OCI-LY7 (cell line): ENCODE data around the gene AGO1. TPM values are rescaled to one million over a fixed set of nuclear protein-coding genes. Genes with fewer than 3 reads are reported as not detected.

ENCODE experiments used
- BruUV-seq: library from RNA; stranded (reverse); fragments of 400-500 nt; replicated peaks from 2 replicates; lab custom pipeline; 2021; lab: Mats Ljungman, UMichigan
- CTCF ChIA-PET: fragments of 300-600 bp; sonication (Branson Sonifier 250); formaldehyde crosslinking; loops from one replicate; lab custom pipeline; 2022; ENCODE audit warnings: antibody characterized with exemption; ENCODE audit not compliant: unreplicated experiment; lab: Charles Lee
- POLR2A ChIA-PET: fragments of 300-600 bp; sonication (Branson Sonifier 250); formaldehyde crosslinking; loops from one replicate; lab custom pipeline; 2022; ENCODE audit warnings: antibody characterized with exemption; lab: Charles Lee
- DNase-seq: peaks from one replicate; pipeline ENCODE4 v3.0.0-alpha.2; 2015; ENCODE audit warnings: low spot score
- H2AFZ ChIP-seq: fragments of 200-600 bp; sonication (generic), shearing (Covaris generic); 2 replicates; pipeline ENCODE4 v1.6.1; 2014; ENCODE audit warnings: mild to moderate bottlenecking, antibody characterized with exemption, low read length, moderate library complexity
- H3K27ac ChIP-seq: fragments of 200-600 bp; sonication (generic); 2 replicates; pipeline ENCODE4 v1.5.1; 2014; ENCODE audit warnings: mixed run types, low read depth, mild to moderate bottlenecking, moderate library complexity, low read length, inconsistent platforms; ENCODE audit not compliant: poor library complexity, severe bottlenecking
- H3K36me3 ChIP-seq: fragments of 200-600 bp; sonication (generic); 2 replicates; pipeline ENCODE4 v1.6.1; 2014; ENCODE audit warnings: mild to moderate bottlenecking, antibody characterized with exemption, low read length, moderate library complexity, mixed read lengths; ENCODE audit not compliant: insufficient read depth
- H3K4me1 ChIP-seq: fragments of 200-600 bp; sonication (generic); 2 replicates; pipeline ENCODE4 v1.5.1; 2014; ENCODE audit warnings: mild to moderate bottlenecking, low read length; ENCODE audit not compliant: insufficient read depth, poor library complexity, severe bottlenecking
- H3K4me2 ChIP-seq: fragments of 200-600 bp; sonication (generic); 2 replicates; pipeline ENCODE4 v1.6.1; 2014; ENCODE audit warnings: mild to moderate bottlenecking, low read length
- H3K4me3 ChIP-seq: fragments of 200-600 bp; sonication (generic); 2 replicates; pipeline ENCODE4 v1.5.1; 2014; ENCODE audit warnings: mild to moderate bottlenecking, low read depth, low read length; ENCODE audit not compliant: poor library complexity, severe bottlenecking
- H3K79me2 ChIP-seq: fragments of 200-600 bp; sonication (generic); 2 replicates; pipeline ENCODE4 v1.6.1; 2016; ENCODE audit warnings: low read depth, mild to moderate bottlenecking, low read length, moderate library complexity, mixed read lengths; ENCODE audit not compliant: insufficient read depth
- H3K9me2 ChIP-seq: fragments of 200-600 bp; sonication (generic); 2 replicates; pipeline ENCODE4 v1.6.1; 2016; ENCODE audit warnings: mild to moderate bottlenecking, low read length, mixed read lengths; ENCODE audit not compliant: insufficient read depth
- H3K9me3 ChIP-seq: fragments of 200-600 bp; sonication (generic); 2 replicates; pipeline ENCODE4 v1.6.1; 2014; ENCODE audit warnings: mild to moderate bottlenecking, mixed run types, low read length, mixed read lengths
- H4K20me1 ChIP-seq: fragments of 200-600 bp; sonication (generic); 2 replicates; pipeline ENCODE4 v1.6.1; 2014; ENCODE audit warnings: mild to moderate bottlenecking, antibody characterized with exemption, low read length, moderate library complexity, mixed read lengths; ENCODE audit not compliant: insufficient read depth
- CTCF ChIP-seq: fragments of 200-600 bp; sonication (generic); conservative IDR thresholded peaks from 2 replicates; pipeline ENCODE4 v1.5.1; 2014; ENCODE audit warnings: mild to moderate bottlenecking, antibody characterized with exemption, low read length, moderate library complexity, mixed read lengths
- EZH2phosphoT487 ChIP-seq: fragments of 200-600 bp; sonication (generic); IDR thresholded peaks from 2 replicates; pipeline ENCODE4 v1.6.1; 2018; ENCODE audit warnings: low read depth, borderline replicate concordance, mild to moderate bottlenecking, mixed run types, antibody characterized with exemption, low read length, moderate library complexity, mixed read lengths
- intact Hi-C: fragments of 100-400 bp; cut with micrococcal nuclease; formaldehyde crosslinking; loops from one replicate; pipeline ENCODE4 v1.10.0; 2022; ENCODE audit not compliant: unreplicated experiment
- total RNA-seq, 2 experiments: library from RNA; depleted of rRNA in 1 of 2; stranded (reverse); fragments of >200 nt in 1 of 2; shearing (Covaris generic) in 1 of 2; gene quantifications; 2 replicates each; pipeline ENCODE4 v1.2.3, GENCODE V29; 2014 to 2022

AGO1 gene
- total RNA-seq, 2 experiments from 2014 or later = 8.1 to 20.9 TPM

GRCh38 chr1:35935442-35936388, 52.7 kb downstream of the AGO1 start:
- Histone ChIP-seq H3K36me3 (0 out of 2 replicates have a peak, but pooled peaks cover 3% of the 10 kb centered on the region), H3K9me3 (no peaks in the 10 kb centered on the region), H3K4me1 (peaks cover 36% of the 10 kb centered on the region), H3K79me2 (peaks cover 87% of the 10 kb centered on the region), H4K20me1 (peaks cover 5% of the 10 kb centered on the region; the same call in 1 of the 2 replicates), H3K27ac (no peak overlapping the region), H3K4me2 (peak overlapping the region; percentile 44), H2AFZ (no peak overlapping the region), H3K4me3 (no peak overlapping the region), H3K9me2 (no peaks in the 10 kb centered on the region)
- ChIA-PET POLR2A (no interaction called here), CTCF (no interaction called here)
- TF ChIP-seq EZH2phosphoT487 (no peak), CTCF (no peak)
- BruUV-seq = no TSS peak
- intact Hi-C loops = loop anchor here (10.0 kb wide), 1 partner anchor 449 kb away; the partner anchor contains the start of gene STK40
- DNase-seq = no peak

DNA sequence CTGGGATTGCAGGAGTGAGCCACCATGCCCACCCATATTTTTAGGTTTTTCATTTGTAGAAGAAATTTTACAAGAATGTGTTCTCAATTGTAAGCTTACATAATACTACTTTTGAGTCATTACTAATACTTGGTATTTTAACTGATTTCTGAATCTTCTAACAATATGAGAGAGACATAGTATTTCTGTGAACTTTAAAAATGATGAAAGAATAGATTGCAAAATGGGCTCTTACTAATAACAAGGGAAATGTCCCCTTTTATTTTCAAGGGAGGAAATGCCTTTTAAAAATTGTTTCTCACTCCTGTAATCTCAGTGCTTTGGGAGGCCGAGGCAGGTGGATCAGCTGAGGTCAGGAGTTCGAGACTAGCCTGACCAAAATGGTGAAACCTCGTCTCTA, 53.8 kb downstream of the AGO1 start:
- CTCF ChIA-PET = no interaction called here
- BruUV-seq = no TSS peak
- H4K20me1 ChIP-seq = peaks cover 4% of the 10 kb centered on the region; the same call in 1 of the 2 replicates

More for the DNA sequence above, 53.8 kb downstream of the AGO1 start:
- Histone ChIP-seq H3K9me3 (no peaks in the 10 kb centered on the region), H3K4me2 (no peak overlapping the region), H3K4me3 (no peak overlapping the region), H3K79me2 (peaks cover 93% of the 10 kb centered on the region), H3K27ac (no peak overlapping the region), H2AFZ (no peak overlapping the region), H3K9me2 (no peaks in the 10 kb centered on the region), H3K36me3 (0 out of 2 replicates have a peak, but pooled peaks cover 6% of the 10 kb centered on the region), H3K4me1 (peaks cover 36% of the 10 kb centered on the region)
- DNase-seq = no peak
- POLR2A ChIA-PET = no interaction called here
- intact Hi-C loops = loop anchor here (10.0 kb wide), 1 partner anchor 448 kb away; the partner anchor contains the start of gene STK40
- TF ChIP-seq EZH2phosphoT487 (no peak), CTCF (no peak)
